ENCODE data around the gene GMDS.

GRCh38 chr6:1605004-1605892 lies 640.2 kb downstream of the GMDS start:
- TF ChIP-seq, protein P1, sequence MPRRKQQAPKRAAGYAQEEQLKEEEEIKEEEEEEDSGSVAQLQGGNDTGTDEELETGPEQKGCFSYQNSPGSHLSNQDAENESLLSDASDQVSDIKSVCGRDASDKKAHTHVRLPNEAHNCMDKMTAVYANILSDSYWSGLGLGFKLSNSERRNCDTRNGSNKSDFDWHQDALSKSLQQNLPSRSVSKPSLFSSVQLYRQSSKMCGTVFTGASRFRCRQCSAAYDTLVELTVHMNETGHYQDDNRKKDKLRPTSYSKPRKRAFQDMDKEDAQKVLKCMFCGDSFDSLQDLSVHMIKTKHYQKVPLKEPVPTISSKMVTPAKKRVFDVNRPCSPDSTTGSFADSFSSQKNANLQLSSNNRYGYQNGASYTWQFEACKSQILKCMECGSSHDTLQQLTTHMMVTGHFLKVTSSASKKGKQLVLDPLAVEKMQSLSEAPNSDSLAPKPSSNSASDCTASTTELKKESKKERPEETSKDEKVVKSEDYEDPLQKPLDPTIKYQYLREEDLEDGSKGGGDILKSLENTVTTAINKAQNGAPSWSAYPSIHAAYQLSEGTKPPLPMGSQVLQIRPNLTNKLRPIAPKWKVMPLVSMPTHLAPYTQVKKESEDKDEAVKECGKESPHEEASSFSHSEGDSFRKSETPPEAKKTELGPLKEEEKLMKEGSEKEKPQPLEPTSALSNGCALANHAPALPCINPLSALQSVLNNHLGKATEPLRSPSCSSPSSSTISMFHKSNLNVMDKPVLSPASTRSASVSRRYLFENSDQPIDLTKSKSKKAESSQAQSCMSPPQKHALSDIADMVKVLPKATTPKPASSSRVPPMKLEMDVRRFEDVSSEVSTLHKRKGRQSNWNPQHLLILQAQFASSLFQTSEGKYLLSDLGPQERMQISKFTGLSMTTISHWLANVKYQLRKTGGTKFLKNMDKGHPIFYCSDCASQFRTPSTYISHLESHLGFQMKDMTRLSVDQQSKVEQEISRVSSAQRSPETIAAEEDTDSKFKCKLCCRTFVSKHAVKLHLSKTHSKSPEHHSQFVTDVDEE (CRISPR knock-in tag; IDR thresholded peaks at IDR 0.05) = no peak
- no peak for TF ChIP-seq ZFP30 (CRISPR knock-in tag; IDR thresholded peaks at IDR 0.05)

Data from SK-N-SH treated with all-trans-retinoic acid at 6 μM for 48 hours (cell line).